WTC11 (cell line): ENCODE measurements around the gene MYH10. TPM values are rescaled to one million over a fixed set of nuclear protein-coding genes. Genes with fewer than 3 reads are reported as not detected.

Experiments
- ATAC-seq: fragments of 200-7000 bp; cut with Tn5 transposase; 2 replicates; pipeline ENCODE4 v1.10.0; 2021; ENCODE audit warnings: mild to moderate bottlenecking, moderate library complexity
- CTCF ChIA-PET: fragments of 300-600 bp; sonication (Branson Sonifier 250); formaldehyde crosslinking; loops from one replicate; lab custom pipeline; 2021; ENCODE audit warnings: antibody characterized with exemption; lab: Charles Lee
- POLR2A ChIA-PET: fragments of 350-600 bp; sonication (Branson Sonifier 250); formaldehyde crosslinking; loops from one replicate; lab custom pipeline; 2021; ENCODE audit warnings: antibody characterized with exemption; lab: Charles Lee
- DNase-seq: peaks from one replicate; pipeline ENCODE4 v3.0.0; 2021; ENCODE audit warnings: low spot score
- H3K27ac Mint-ChIP-seq: 2 replicates; pipeline ENCODE4 v1.8.0; 2021; ENCODE audit warnings: mixed read lengths
- H3K27me3 Mint-ChIP-seq: 2 replicates; pipeline ENCODE4 v1.8.0; 2021; ENCODE audit warnings: low read depth, mild to moderate bottlenecking, moderate library complexity, mixed read lengths
- H3K36me3 Mint-ChIP-seq: 2 replicates; pipeline ENCODE4 v1.8.0; 2021; ENCODE audit warnings: mixed read lengths
- H3K4me1 Mint-ChIP-seq: 2 replicates; pipeline ENCODE4 v1.8.0; 2022; ENCODE audit warnings: mixed read lengths
- H3K4me3 Mint-ChIP-seq: 2 replicates; pipeline ENCODE4 v1.8.0; 2021; ENCODE audit warnings: mild to moderate bottlenecking, moderate library complexity, mixed read lengths
- H3K9me3 Mint-ChIP-seq: 2 replicates; pipeline ENCODE4 v1.8.0; 2021; ENCODE audit warnings: mixed read lengths
- FOXJ3 ChIP-seq: sonication (generic); formaldehyde crosslinking; IDR thresholded peaks from 2 replicates; pipeline ENCODE4 v1.9.0; 2021; ENCODE audit warnings: missing genetic modification reagents, mild to moderate bottlenecking, borderline replicate concordance
- GRHL2 ChIP-seq: fragments of 250-450 bp; sonication (Bioruptor Pico); IDR thresholded peaks from 2 replicates; pipeline ENCODE4 v1.8.0; 2022; ENCODE audit warnings: mild to moderate bottlenecking, moderate library complexity; ENCODE audit not compliant: insufficient replicate concordance, severe bottlenecking
- IRF2 ChIP-seq: sonication (generic); formaldehyde crosslinking; IDR thresholded peaks from 2 replicates; pipeline ENCODE4 v1.8.0; 2022; ENCODE audit warnings: low read depth, missing genetic modification reagents, borderline replicate concordance
- JUN ChIP-seq: sonication (generic); formaldehyde crosslinking; IDR thresholded peaks from 2 replicates; pipeline ENCODE4 v1.8.0; 2023; ENCODE audit warnings: mild to moderate bottlenecking, missing genetic modification reagents
- KAT7 ChIP-seq: sonication (generic); formaldehyde crosslinking; IDR thresholded peaks from 2 replicates; pipeline ENCODE4 v1.8.1; 2023; ENCODE audit warnings: missing genetic modification reagents, mild to moderate bottlenecking, borderline replicate concordance
- MYBL2 ChIP-seq: sonication (generic); formaldehyde crosslinking; IDR thresholded peaks from 2 replicates; pipeline ENCODE4 v1.8.1; 2023; ENCODE audit warnings: mild to moderate bottlenecking, moderate library complexity, missing genetic modification reagents
- NR3C1 ChIP-seq: sonication (generic); formaldehyde crosslinking; conservative IDR thresholded peaks from 2 replicates; pipeline ENCODE4 v1.8.1; 2023; ENCODE audit warnings: low read depth, mild to moderate bottlenecking, missing genetic modification reagents
- PRRX2 ChIP-seq: fragments of 250-450 bp; sonication (Bioruptor Pico); IDR thresholded peaks from 2 replicates; pipeline ENCODE4 v1.8.0; 2021; ENCODE audit warnings: mild to moderate bottlenecking
- TEAD4 ChIP-seq: sonication (generic); formaldehyde crosslinking; IDR thresholded peaks from 2 replicates; pipeline ENCODE4 v1.8.0; 2022; ENCODE audit warnings: mild to moderate bottlenecking, missing genetic modification reagents
- ZBTB21 ChIP-seq: sonication (generic); formaldehyde crosslinking; IDR thresholded peaks from 2 replicates; pipeline ENCODE4 v1.8.1; 2023; ENCODE audit warnings: mild to moderate bottlenecking, missing genetic modification reagents, borderline replicate concordance
- ZNF138 ChIP-seq: sonication (generic); formaldehyde crosslinking; conservative IDR thresholded peaks from 2 replicates; pipeline ENCODE4 v1.8.1; 2022; ENCODE audit warnings: mild to moderate bottlenecking, moderate library complexity, missing genetic modification reagents
- ZNF263 ChIP-seq: sonication (generic); formaldehyde crosslinking; IDR thresholded peaks from 2 replicates; pipeline ENCODE4 v1.8.1; 2022; ENCODE audit warnings: low read depth, mild to moderate bottlenecking, moderate library complexity, missing genetic modification reagents
- ZNF423 ChIP-seq: fragments of 250-450 bp; sonication (Bioruptor Pico); IDR thresholded peaks from 2 replicates; pipeline ENCODE4 v2.1.2; 2022; ENCODE audit warnings: mild to moderate bottlenecking, moderate library complexity
- ZNF671 ChIP-seq: fragments of 250-450 bp; sonication (Bioruptor Pico); IDR thresholded peaks from 2 replicates; pipeline ENCODE4 v1.8.0; 2021; ENCODE audit warnings: mild to moderate bottlenecking
- total RNA-seq: library from RNA; stranded (reverse); gene quantifications from 3 replicates; pipeline ENCODE4 v1.2.3, GENCODE V29; 2021
- TF ChIP-seq, protein P1 (sequence below): fragments of 250-450 bp; sonication (Bioruptor Pico); IDR thresholded peaks from 2 replicates; pipeline ENCODE4 v1.9.0; 2021; ENCODE audit warnings: mild to moderate bottlenecking
- TF ChIP-seq, protein P2 (sequence below): sonication (generic); formaldehyde crosslinking; IDR thresholded peaks from 2 replicates; pipeline ENCODE4 v1.8.1; 2022; ENCODE audit warnings: mild to moderate bottlenecking, moderate library complexity, missing genetic modification reagents
- TF ChIP-seq, protein P3 (sequence below): fragments of 250-450 bp; sonication (Bioruptor Pico); conservative IDR thresholded peaks from 2 replicates; pipeline ENCODE4 v1.9.0; 2021; ENCODE audit warnings: mild to moderate bottlenecking
- TF ChIP-seq, protein P4 (sequence below): sonication (generic); formaldehyde crosslinking; IDR thresholded peaks from 2 replicates; pipeline ENCODE4 v1.8.1; 2023; ENCODE audit warnings: mild to moderate bottlenecking, missing genetic modification reagents
- TF ChIP-seq, protein P5 (sequence below): sonication (generic); formaldehyde crosslinking; IDR thresholded peaks from 2 replicates; pipeline ENCODE4 v1.8.1; 2023; ENCODE audit warnings: mild to moderate bottlenecking, missing genetic modification reagents, borderline replicate concordance
- TF ChIP-seq, protein P6 (sequence below): sonication (generic); formaldehyde crosslinking; IDR thresholded peaks from 2 replicates; pipeline ENCODE4 v1.8.1; 2022; ENCODE audit warnings: low read depth, mild to moderate bottlenecking, moderate library complexity, missing genetic modification reagents, borderline replicate concordance

MYH10 gene
- total RNA-seq, 1 experiment from 2014 or later, result 231 TPM

DNA sequence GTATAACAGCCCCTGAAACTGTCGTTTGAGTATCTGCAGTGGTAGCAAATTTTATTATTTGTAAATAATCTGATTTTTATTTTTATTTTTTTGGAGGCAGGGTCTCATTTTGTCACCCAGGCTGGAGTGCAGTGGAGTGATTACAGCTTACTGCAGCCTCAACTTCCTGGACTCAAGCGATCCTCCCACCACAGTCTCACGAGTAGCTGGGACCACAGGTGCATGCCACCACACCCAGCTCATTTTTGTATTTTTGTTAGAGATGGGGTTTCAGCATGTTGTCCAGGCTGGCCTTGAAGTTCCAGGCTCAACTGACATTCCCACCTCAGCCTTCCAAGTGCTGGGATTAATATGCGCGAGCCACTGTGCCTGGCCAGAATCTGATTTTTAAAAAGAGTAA lies 192.1 kb downstream of the MYH10 start:
- H3K36me3 Mint-ChIP-seq, result peaks cover 6% of the 10 kb centered on the region
- POLR2A ChIA-PET, result no interaction called here
- no peaks in the 10 kb centered on the region; the same call in 1 of the 2 replicates for H3K27me3 Mint-ChIP-seq
- DNase-seq (no peak), ATAC-seq (no peak)
- no peak overlapping the region for H3K4me3 Mint-ChIP-seq
- H3K9me3 Mint-ChIP-seq, result no peaks in the 10 kb centered on the region
- TF ChIP-seq KAT7 (no peak), NR3C1 (CRISPR knock-in tag) (no peak), ZNF671 (CRISPR knock-in tag) (no peak), FOXJ3 (CRISPR knock-in tag) (no peak), ZNF423 (CRISPR knock-in tag) (no peak), TEAD4 (CRISPR knock-in tag) (no peak), GRHL2 (CRISPR knock-in tag) (no peak), JUN (CRISPR knock-in tag) (no peak), ZNF138 (CRISPR knock-in tag) (no peak)
- TF ChIP-seq, protein P1, sequence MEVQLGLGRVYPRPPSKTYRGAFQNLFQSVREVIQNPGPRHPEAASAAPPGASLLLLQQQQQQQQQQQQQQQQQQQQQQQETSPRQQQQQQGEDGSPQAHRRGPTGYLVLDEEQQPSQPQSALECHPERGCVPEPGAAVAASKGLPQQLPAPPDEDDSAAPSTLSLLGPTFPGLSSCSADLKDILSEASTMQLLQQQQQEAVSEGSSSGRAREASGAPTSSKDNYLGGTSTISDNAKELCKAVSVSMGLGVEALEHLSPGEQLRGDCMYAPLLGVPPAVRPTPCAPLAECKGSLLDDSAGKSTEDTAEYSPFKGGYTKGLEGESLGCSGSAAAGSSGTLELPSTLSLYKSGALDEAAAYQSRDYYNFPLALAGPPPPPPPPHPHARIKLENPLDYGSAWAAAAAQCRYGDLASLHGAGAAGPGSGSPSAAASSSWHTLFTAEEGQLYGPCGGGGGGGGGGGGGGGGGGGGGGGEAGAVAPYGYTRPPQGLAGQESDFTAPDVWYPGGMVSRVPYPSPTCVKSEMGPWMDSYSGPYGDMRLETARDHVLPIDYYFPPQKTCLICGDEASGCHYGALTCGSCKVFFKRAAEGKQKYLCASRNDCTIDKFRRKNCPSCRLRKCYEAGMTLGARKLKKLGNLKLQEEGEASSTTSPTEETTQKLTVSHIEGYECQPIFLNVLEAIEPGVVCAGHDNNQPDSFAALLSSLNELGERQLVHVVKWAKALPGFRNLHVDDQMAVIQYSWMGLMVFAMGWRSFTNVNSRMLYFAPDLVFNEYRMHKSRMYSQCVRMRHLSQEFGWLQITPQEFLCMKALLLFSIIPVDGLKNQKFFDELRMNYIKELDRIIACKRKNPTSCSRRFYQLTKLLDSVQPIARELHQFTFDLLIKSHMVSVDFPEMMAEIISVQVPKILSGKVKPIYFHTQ (CRISPR knock-in tag), result no peak
- TF ChIP-seq, protein P2, sequence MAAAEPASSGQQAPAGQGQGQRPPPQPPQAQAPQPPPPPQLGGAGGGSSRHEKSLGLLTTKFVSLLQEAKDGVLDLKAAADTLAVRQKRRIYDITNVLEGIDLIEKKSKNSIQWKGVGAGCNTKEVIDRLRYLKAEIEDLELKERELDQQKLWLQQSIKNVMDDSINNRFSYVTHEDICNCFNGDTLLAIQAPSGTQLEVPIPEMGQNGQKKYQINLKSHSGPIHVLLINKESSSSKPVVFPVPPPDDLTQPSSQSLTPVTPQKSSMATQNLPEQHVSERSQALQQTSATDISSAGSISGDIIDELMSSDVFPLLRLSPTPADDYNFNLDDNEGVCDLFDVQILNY (CRISPR knock-in tag), result no peak
- TF ChIP-seq, protein P3, sequence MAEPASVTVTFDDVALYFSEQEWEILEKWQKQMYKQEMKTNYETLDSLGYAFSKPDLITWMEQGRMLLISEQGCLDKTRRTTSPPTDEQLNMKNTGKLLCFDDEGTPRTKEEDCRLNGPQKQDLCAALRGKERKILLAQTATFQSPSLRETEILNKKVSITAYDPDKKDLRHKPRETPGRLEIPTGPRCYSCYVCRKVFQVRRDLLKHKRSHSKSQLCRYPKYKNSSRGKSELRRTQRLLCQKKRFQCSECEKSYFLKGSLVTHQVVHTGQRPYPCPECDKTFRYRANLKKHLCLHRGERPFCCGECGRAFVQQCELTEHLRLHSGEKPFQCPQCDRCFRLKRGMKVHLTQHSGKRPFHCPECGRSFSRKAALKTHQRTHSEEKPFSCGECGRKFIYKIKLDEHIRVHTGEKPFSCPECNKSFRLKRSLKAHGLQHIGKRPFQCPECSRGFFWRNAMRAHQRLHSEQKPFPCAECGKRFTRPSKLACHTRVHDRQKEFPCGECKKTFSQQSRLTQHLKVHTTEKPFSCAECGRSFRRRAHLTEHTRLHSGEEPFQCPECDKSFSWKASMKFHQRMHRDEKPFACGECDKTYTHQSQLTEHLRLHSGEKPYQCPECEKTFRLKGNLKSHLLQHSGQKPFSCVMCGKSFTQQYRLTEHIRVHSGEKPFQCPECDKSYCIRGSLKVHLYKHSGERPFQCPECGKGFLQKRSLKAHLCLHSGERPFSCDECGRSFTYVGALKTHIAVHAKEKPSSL (CRISPR knock-in tag), result no peak
- TF ChIP-seq, protein P4, sequence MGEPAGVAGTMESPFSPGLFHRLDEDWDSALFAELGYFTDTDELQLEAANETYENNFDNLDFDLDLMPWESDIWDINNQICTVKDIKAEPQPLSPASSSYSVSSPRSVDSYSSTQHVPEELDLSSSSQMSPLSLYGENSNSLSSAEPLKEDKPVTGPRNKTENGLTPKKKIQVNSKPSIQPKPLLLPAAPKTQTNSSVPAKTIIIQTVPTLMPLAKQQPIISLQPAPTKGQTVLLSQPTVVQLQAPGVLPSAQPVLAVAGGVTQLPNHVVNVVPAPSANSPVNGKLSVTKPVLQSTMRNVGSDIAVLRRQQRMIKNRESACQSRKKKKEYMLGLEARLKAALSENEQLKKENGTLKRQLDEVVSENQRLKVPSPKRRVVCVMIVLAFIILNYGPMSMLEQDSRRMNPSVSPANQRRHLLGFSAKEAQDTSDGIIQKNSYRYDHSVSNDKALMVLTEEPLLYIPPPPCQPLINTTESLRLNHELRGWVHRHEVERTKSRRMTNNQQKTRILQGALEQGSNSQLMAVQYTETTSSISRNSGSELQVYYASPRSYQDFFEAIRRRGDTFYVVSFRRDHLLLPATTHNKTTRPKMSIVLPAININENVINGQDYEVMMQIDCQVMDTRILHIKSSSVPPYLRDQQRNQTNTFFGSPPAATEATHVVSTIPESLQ, result no peak
- TF ChIP-seq, all 79 proteins: peak for 0
- Mint-ChIP-seq H3K27ac (no peak overlapping the region), H3K4me1 (peaks cover 13% of the 10 kb centered on the region)
- CTCF ChIA-PET, result no interaction called here

DNA sequence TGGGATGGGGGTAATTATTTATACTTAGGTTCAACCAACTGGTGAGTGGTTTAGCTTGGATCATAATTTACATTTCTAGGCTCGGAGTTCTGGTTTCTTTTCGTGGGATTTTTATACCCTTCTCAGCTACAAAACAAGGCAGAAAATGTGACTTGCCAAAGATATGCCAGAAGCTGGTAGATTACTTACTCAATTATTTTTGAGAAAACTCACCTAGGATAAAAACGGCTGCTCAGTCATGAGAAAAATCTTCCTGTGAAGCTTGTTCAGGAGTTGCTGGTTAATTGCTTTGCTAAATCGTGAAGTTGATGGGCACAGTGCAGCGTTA lies 193.7 kb downstream of the MYH10 start:
- ChIA-PET POLR2A (interaction anchor here (0.9 to 1.1 kb wide), 2 partner anchors 11 to 226 kb away, joined by 3 read pairs; partner anchors contain the start of gene AURKB), CTCF (interaction anchor here (0.8 to 1.1 kb wide), 4 partner anchors 27 to 309 kb away, joined by 3 to 7 read pairs (median 5); no protein-coding TSS in a partner anchor)
- no peak for TF ChIP-seq PRRX2 (CRISPR knock-in tag)
- TF ChIP-seq MYBL2 (CRISPR knock-in tag), result no peak
- no peak for TF ChIP-seq ZBTB21 (CRISPR knock-in tag)
- TF ChIP-seq, protein P3 (CRISPR knock-in tag), result no peak
- TF ChIP-seq, protein P5, sequence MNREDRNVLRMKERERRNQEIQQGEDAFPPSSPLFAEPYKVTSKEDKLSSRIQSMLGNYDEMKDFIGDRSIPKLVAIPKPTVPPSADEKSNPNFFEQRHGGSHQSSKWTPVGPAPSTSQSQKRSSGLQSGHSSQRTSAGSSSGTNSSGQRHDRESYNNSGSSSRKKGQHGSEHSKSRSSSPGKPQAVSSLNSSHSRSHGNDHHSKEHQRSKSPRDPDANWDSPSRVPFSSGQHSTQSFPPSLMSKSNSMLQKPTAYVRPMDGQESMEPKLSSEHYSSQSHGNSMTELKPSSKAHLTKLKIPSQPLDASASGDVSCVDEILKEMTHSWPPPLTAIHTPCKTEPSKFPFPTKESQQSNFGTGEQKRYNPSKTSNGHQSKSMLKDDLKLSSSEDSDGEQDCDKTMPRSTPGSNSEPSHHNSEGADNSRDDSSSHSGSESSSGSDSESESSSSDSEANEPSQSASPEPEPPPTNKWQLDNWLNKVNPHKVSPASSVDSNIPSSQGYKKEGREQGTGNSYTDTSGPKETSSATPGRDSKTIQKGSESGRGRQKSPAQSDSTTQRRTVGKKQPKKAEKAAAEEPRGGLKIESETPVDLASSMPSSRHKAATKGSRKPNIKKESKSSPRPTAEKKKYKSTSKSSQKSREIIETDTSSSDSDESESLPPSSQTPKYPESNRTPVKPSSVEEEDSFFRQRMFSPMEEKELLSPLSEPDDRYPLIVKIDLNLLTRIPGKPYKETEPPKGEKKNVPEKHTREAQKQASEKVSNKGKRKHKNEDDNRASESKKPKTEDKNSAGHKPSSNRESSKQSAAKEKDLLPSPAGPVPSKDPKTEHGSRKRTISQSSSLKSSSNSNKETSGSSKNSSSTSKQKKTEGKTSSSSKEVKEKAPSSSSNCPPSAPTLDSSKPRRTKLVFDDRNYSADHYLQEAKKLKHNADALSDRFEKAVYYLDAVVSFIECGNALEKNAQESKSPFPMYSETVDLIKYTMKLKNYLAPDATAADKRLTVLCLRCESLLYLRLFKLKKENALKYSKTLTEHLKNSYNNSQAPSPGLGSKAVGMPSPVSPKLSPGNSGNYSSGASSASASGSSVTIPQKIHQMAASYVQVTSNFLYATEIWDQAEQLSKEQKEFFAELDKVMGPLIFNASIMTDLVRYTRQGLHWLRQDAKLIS (CRISPR knock-in tag), result no peak
- TF ChIP-seq ZNF263 (CRISPR knock-in tag), result no peak
- TF ChIP-seq, protein P6, sequence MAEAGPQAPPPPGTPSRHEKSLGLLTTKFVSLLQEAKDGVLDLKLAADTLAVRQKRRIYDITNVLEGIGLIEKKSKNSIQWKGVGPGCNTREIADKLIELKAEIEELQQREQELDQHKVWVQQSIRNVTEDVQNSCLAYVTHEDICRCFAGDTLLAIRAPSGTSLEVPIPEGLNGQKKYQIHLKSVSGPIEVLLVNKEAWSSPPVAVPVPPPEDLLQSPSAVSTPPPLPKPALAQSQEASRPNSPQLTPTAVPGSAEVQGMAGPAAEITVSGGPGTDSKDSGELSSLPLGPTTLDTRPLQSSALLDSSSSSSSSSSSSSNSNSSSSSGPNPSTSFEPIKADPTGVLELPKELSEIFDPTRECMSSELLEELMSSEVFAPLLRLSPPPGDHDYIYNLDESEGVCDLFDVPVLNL, result no peak
- TF ChIP-seq IRF2 (CRISPR knock-in tag), result no peak

More for the DNA sequence above, 193.7 kb downstream of the MYH10 start:
- DNase-seq, result no peak
- H3K36me3 Mint-ChIP-seq, result peaks cover 6% of the 10 kb centered on the region
- H3K4me3 Mint-ChIP-seq, result peak overlapping the region; percentile 89
- H3K4me1 Mint-ChIP-seq, result peaks cover 13% of the 10 kb centered on the region
- no peak for ATAC-seq
- H3K27me3 Mint-ChIP-seq, result no peaks in the 10 kb centered on the region; the same call in 1 of the 2 replicates
- peak overlapping the region; percentile 96 for H3K27ac Mint-ChIP-seq
- H3K9me3 Mint-ChIP-seq, result no peaks in the 10 kb centered on the region
